K562 (cell line): ENCODE data around the gene KIN. TPM values are rescaled to one million over a fixed set of nuclear protein-coding genes. Genes with fewer than 3 reads are reported as not detected.

Experiments used
- ATAC-seq: fragments of 200-7000 bp; cut with Tn5 transposase; 3 replicates; pipeline ENCODE4 v1.9.1; 2020; ENCODE audit warnings: moderate library complexity
- BruUV-seq: library from RNA; stranded (reverse); fragments of 400-500 nt; replicated peaks from 2 replicates; lab custom pipeline; 2021; lab: Mats Ljungman, UMichigan
- CTCF ChIA-PET: fragments of 300-600 bp; formaldehyde crosslinking; extraction: SDS; loops from one replicate; lab custom pipeline; 2021; ENCODE audit warnings: low intra/inter-chr PET ratio; lab: Yijun Ruan, JAX
- POLR2A ChIA-PET: fragments of 300-600, 350-650 bp; sonication (Branson Sonifier 250); formaldehyde crosslinking; extraction: SDS; loops from one replicate; lab custom pipeline; 2021; ENCODE audit warnings: antibody characterized with exemption, inconsistent platforms; lab: Yijun Ruan, JAX
- DNase-seq, 4 experiments: peaks; one replicate each; pipeline versions ENCODE4 v3.0.0 to v3.0.0-alpha.2; 2011 to 2018; ENCODE audit warnings: low spot score in 3 of 4, mixed read lengths in 3 of 4; ENCODE audit errors: extremely low read depth in 1 of 4
- FAIRE-seq: peaks from 2 replicates; lab custom pipeline; 2011; peaks lifted over from hg19 to GRCh38; lab: Jason Lieb, UNC
- H2AFZ ChIP-seq: 2 replicates; pipeline ENCODE4 v1.6.0; 2011; ENCODE audit warnings: low read depth, low read length, control low read depth, inconsistent platforms
- H3K27ac ChIP-seq: fragments of 200-600 bp; 3 replicates; pipeline ENCODE4 v1.8.0; 2011; ENCODE audit warnings: low read depth, mild to moderate bottlenecking, control low read depth, inconsistent platforms, low read length, moderate library complexity, mixed read lengths; ENCODE audit errors: extremely low read depth
- H3K27me3 ChIP-seq, 2 experiments: fragments of 300-600 bp in 1 of 2; 2 replicates in 1 of 2; 3 replicates in 1 of 2; pipeline versions ENCODE4 v1.6.0 to v1.8.0; 2011; ENCODE audit warnings: inconsistent platforms in 2 of 2, low read length in 2 of 2, mild to moderate bottlenecking in 1 of 2, mixed read lengths in 1 of 2, moderate library complexity in 1 of 2; ENCODE audit not compliant: control insufficient read depth in 2 of 2, insufficient read depth in 2 of 2
- H3K36me3 ChIP-seq: fragments of 300-600 bp; 3 replicates; pipeline ENCODE4 v1.8.0; 2011; ENCODE audit warnings: mild to moderate bottlenecking, low read length, inconsistent platforms; ENCODE audit not compliant: control insufficient read depth, insufficient read depth
- H3K4me1 ChIP-seq, 2 experiments: fragments of 200-600 bp in 1 of 2; replicated peaks in 1 of 2; 2 replicates in 1 of 2; 3 replicates in 1 of 2; pipeline versions ENCODE4 v1.5.1 to v1.8.0; 2011; ENCODE audit warnings: inconsistent platforms in 2 of 2, low read length in 2 of 2, mild to moderate bottlenecking in 1 of 2, mixed read lengths in 1 of 2, moderate library complexity in 1 of 2; ENCODE audit not compliant: control insufficient read depth in 2 of 2, insufficient read depth in 2 of 2
- H3K4me2 ChIP-seq: 2 replicates; pipeline ENCODE4 v1.6.1; 2011; ENCODE audit warnings: low read length, control low read depth, inconsistent platforms, mixed read lengths; ENCODE audit not compliant: insufficient read depth
- H3K4me3 ChIP-seq: fragments of 200-600 bp; sonication (generic), shearing (Covaris generic); 2 replicates; pipeline ENCODE4 v1.5.1; 2016; ENCODE audit warnings: control low read depth, inconsistent platforms
- H3K79me2 ChIP-seq: fragments of 200-600 bp; 3 replicates; pipeline ENCODE4 v1.8.0; 2011; ENCODE audit warnings: low read length, inconsistent platforms; ENCODE audit not compliant: control insufficient read depth, insufficient read depth
- H3K9ac ChIP-seq, 2 experiments: 2 replicates each; pipeline versions ENCODE4 v1.6.0 to v1.6.1; 2011; ENCODE audit warnings: low read depth in 2 of 2, low read length in 2 of 2, control low read depth in 1 of 2, inconsistent platforms in 1 of 2, mild to moderate bottlenecking in 1 of 2, mixed read lengths in 1 of 2; ENCODE audit not compliant: insufficient read depth in 1 of 2
- H3K9me1 ChIP-seq: one replicate; pipeline ENCODE4 v1.6.0; 2011; ENCODE audit warnings: inconsistent platforms, mild to moderate bottlenecking, low read length, moderate library complexity; ENCODE audit not compliant: control insufficient read depth, insufficient read depth
- H3K9me3 ChIP-seq: replicated peaks from 2 replicates; pipeline ENCODE4 v1.5.1; 2011; ENCODE audit warnings: low read depth, low read length, inconsistent platforms; ENCODE audit not compliant: control insufficient read depth, insufficient read depth
- H4K20me1 ChIP-seq: replicated peaks from 2 replicates; pipeline ENCODE4 v1.6.1; 2011; ENCODE audit warnings: low read length, inconsistent platforms, mixed read lengths; ENCODE audit not compliant: control insufficient read depth, insufficient read depth
- ARNT ChIP-seq, 2 experiments: fragments of 450-650 bp; IDR thresholded peaks; 2 replicates each; pipeline ENCODE4 v1.6.1; 2016; ENCODE audit warnings: mild to moderate bottlenecking in 1 of 2
- CHD1 ChIP-seq: fragments of 200-600 bp; sonication (generic); IDR thresholded peaks from one replicate; pipeline ENCODE4 v1.6.1; 2012; ENCODE audit warnings: mild to moderate bottlenecking, moderate library complexity, low read length, inconsistent platforms
- CREB5 ChIP-seq: fragments of 250-450 bp; sonication (Bioruptor Pico); IDR thresholded peaks from 2 replicates; pipeline ENCODE4 v1.5.0; 2020; ENCODE audit warnings: mild to moderate bottlenecking
- FOXJ3 ChIP-seq: sonication (generic); formaldehyde crosslinking; IDR thresholded peaks from 2 replicates; pipeline ENCODE4 v1.4.0; 2020; ENCODE audit warnings: mild to moderate bottlenecking, missing genetic modification reagents
- HBP1 ChIP-seq: fragments of 450-650 bp; formaldehyde crosslinking; IDR thresholded peaks from 2 replicates; pipeline ENCODE4 v1.4.0; 2022; ENCODE audit warnings: missing genetic modification characterization
- MAFG ChIP-seq: fragments of 450-650 bp; conservative IDR thresholded peaks from 2 replicates; pipeline ENCODE4 v1.6.1; 2016; ENCODE audit warnings: missing genetic modification characterization, missing compliant biosample characterization
- NUFIP1 ChIP-seq: fragments of 450-650 bp; IDR thresholded peaks from 2 replicates; pipeline ENCODE4 v1.6.1; 2018; ENCODE audit not compliant: partially characterized antibody
- PHB ChIP-seq: fragments of 250-450 bp; sonication (Bioruptor Pico); IDR thresholded peaks from 2 replicates; pipeline ENCODE4 v1.5.0; 2021
- RBM25 ChIP-seq: fragments of 200-400 bp; formaldehyde crosslinking; IDR thresholded peaks from 2 replicates; pipeline ENCODE4 v1.6.1; 2018; ENCODE audit warnings: low read length, low read depth, moderate library complexity; ENCODE audit not compliant: severe bottlenecking
- SMARCB1 ChIP-seq: IDR thresholded peaks from 2 replicates; pipeline ENCODE4 v1.6.1; 2011; ENCODE audit warnings: improper control_type of control experiment, low read depth; ENCODE audit not compliant: insufficient read length
- SNIP1 ChIP-seq: fragments of 450-650 bp; IDR thresholded peaks from 2 replicates; pipeline ENCODE4 v1.7.1; 2017; ENCODE audit warnings: low read depth, mild to moderate bottlenecking
- SP2 ChIP-seq: IDR thresholded peaks from 2 replicates; pipeline ENCODE4 v1.6.1; 2011; ENCODE audit warnings: mild to moderate bottlenecking, low read depth, low read length, moderate library complexity; ENCODE audit not compliant: poor library complexity, severe bottlenecking; ENCODE audit errors: extremely low read depth
- ZBTB34 ChIP-seq: fragments of 250-450 bp; sonication (Bioruptor Pico); IDR thresholded peaks from 2 replicates; pipeline ENCODE4 v1.8.0; 2021; ENCODE audit warnings: mild to moderate bottlenecking, moderate library complexity
- ZNF77 ChIP-seq: fragments of 250-450 bp; sonication (Bioruptor Pico); IDR thresholded peaks from 2 replicates; pipeline ENCODE4 v1.5.0; 2020
- ZNF780A ChIP-seq: fragments of 250-450 bp; sonication (Bioruptor Pico); IDR thresholded peaks from 2 replicates; pipeline ENCODE4 v1.5.0; 2021; ENCODE audit warnings: mild to moderate bottlenecking
- WGBS: fragments of 100-300 bp; shearing (Covaris generic); methylation state at CpG from one replicate; pipeline ENCODE4 v1.1.6; 2016; ENCODE audit warnings: low coverage, mixed read lengths; ENCODE audit not compliant: insufficient coverage; ENCODE audit errors: missing lambda C conversion rate; 5-methylcytosine and 5-hydroxymethylcytosine counted together
- in situ Hi-C: fragments of 300-500 bp; cut with MboI; formaldehyde crosslinking; loops from 4 replicates; pipeline ENCODE4 v1.15.0; 2018; ENCODE audit warnings: inconsistent platforms, mixed read lengths
- intact Hi-C: fragments of 100-400 bp; cut with micrococcal nuclease; formaldehyde crosslinking; loops from 2 replicates; pipeline ENCODE4 v1.14.2; 2022
- polyA plus RNA-seq, 8 experiments: library from polyadenylated mRNA; depleted of rRNA in 4 of 8; stranded (reverse) in 5 of 8; unstranded in 3 of 8; fragments of >200 nt; fragmentation: Nextera tagmentation in 2 of 8; fragmentation: Illumina TruSeq in 1 of 8; extraction: Ambion mirVana in 2 of 8; extraction: Trizol in 1 of 8; gene quantifications; 2 replicates each; pipeline versions ENCODE4 v1.2.1 to v1.2.3, GENCODE V29; 2011 to 2014; ENCODE audit warnings: inconsistent platforms in 1 of 8, missing spikeins in 1 of 8
- total RNA-seq, 7 experiments: library from RNA; depleted of rRNA in 6 of 7; stranded (reverse); fragments of >200 nt in 6 of 7; fragmentation: Illumina TruSeq in 2 of 7; extraction: Trizol in 2 of 7; gene quantifications; 2 replicates each; pipeline versions ENCODE4 v1.2.1 to v1.2.3, GENCODE V29; 2011 to 2021; ENCODE audit warnings: low replicate concordance in 1 of 7

The KIN gene
- total and polyA plus RNA-seq, 9 of the 15 experiments (the other 6 are each of a cell fraction or from before 2014, with no cell fraction given): 11.7 to 35.6 (median 16.0) TPM

- Histone ChIP-seq H3K4me1 (no peaks in the 10 kb centered on the region), H3K79me2 (no peaks in the 10 kb centered on the region), H3K4me2 (no peak overlapping the region), H2AFZ (no peak overlapping the region), H3K27me3 (no peaks in the 10 kb centered on the region), H3K9me3 (no peaks in the 10 kb centered on the region), H4K20me1 (no peaks in the 10 kb centered on the region), H3K9ac (no peak overlapping the region), H3K36me3 (peaks cover 70% of the 10 kb centered on the region), H3K9me1 (no peaks in the 10 kb centered on the region), H3K4me3 (no peak overlapping the region), H3K27ac (no peak overlapping the region)
- no TSS peak for BruUV-seq
- POLR2A ChIA-PET: interaction anchor here (0.6 to 1.3 kb wide), 3 partner anchors 13 to 649 kb away, joined by 3 to 4 read pairs (median 3); no protein-coding TSS in a partner anchor
- WGBS: 83% methylated on average over 1 of the region's 2 CpGs
- in situ Hi-C loops: no loop called here
- intact Hi-C loops: no loop called here
- no peak for TF ChIP-seq ZBTB34 (CRISPR knock-in tag)
- TF ChIP-seq HBP1 (CRISPR knock-in tag): no peak
- TF ChIP-seq SNIP1: no peak
- TF ChIP-seq CREB5 (CRISPR knock-in tag): no peak
- no peak for TF ChIP-seq MAFG (tag)
- no peak for TF ChIP-seq NUFIP1
- no peak for TF ChIP-seq SP2
- TF ChIP-seq RBM25: no peak
- TF ChIP-seq FOXJ3 (CRISPR knock-in tag): no peak
- no peak for TF ChIP-seq ZNF780A (CRISPR knock-in tag)
- no peak for TF ChIP-seq CHD1
- no peak for TF ChIP-seq PHB (CRISPR knock-in tag)
- TF ChIP-seq ARNT (IDR thresholded peaks at IDR 0.05): no peak
- TF ChIP-seq ZNF77 (CRISPR knock-in tag): no peak
- TF ChIP-seq SMARCB1: no peak
- no peak for ATAC-seq
- no peak for FAIRE-seq
- CTCF ChIA-PET: no interaction called here
- DNase-seq: no peak
Measured at GRCh38 chr10:7776777-7777176, 11.0 kb downstream of the KIN start.
